Measurements from ENCODE around the gene PCP4L1.

PCP4L1 gene

DNA sequence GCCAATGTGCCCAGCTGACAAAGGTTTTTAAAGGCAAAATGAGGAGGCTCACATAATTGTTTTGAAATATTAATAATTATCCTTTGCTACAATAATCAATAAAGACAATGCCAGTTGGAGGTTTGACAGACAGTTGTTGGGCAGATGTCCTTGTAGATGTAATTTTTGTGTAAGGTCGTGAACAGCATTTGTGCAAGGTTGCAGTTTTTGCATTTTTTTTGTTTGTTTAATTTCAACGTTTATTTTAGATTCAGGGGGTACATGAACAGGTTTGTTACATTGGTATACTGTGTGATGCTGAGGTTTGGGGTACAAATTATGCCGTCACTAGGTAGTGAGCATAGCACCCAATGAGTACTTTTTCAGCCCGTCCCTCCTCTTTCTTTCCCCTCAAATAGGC lies 41.9 kb downstream of the PCP4L1 start:
- Histone ChIP-seq H3K36me3 (ENCODE audit: control insufficient read depth in 1 of 2, insufficient read depth in 2 of 2, low read depth in 1 of 2, low read length in 2 of 2) (no peaks in the 10 kb centered on the region), H3K4ac (ENCODE audit: low read depth in 1 of 2, low read length in 2 of 2) (no peak overlapping the region), H4K91ac (ENCODE audit: low read length) (no peak overlapping the region), H2BK120ac (ENCODE audit: low read depth, low read length) (no peak overlapping the region), H3K4me3 (ENCODE audit: insufficient read depth in 1 of 2, low read depth in 1 of 2, low read length in 2 of 2) (no peak overlapping the region), H2BK5ac (ENCODE audit: low read depth, low read length, poor library complexity, severe bottlenecking) (no peak overlapping the region), H2AK5ac (ENCODE audit: low read length, severe bottlenecking) (no peak overlapping the region), H2AFZ (ENCODE audit: low read depth, low read length) (no peak overlapping the region), H3K4me2 (ENCODE audit: low read length, poor library complexity, severe bottlenecking) (no peak overlapping the region), H3K14ac (ENCODE audit: low read length in 2 of 2) (no peak overlapping the region), H3K27me3 (ENCODE audit: control insufficient read depth in 1 of 2, insufficient read depth in 1 of 2, low read length in 2 of 2) (no peaks in the 10 kb centered on the region), H3K9ac (ENCODE audit: low read length) (no peak overlapping the region), H2BK12ac (ENCODE audit: low read length in 2 of 2) (no peak overlapping the region), H3K9me3 (ENCODE audit: control insufficient read depth, low read length) (no peaks in the 10 kb centered on the region), H3K23ac (ENCODE audit: low read length in 2 of 2) (no peak overlapping the region), H3K79me1 (replicated peaks; ENCODE audit: low read length, poor library complexity, severe bottlenecking) (peaks cover 4% of the 10 kb centered on the region), H2BK15ac (ENCODE audit: low read depth, poor library complexity, severe bottlenecking) (no peak overlapping the region), H3K4me1 (ENCODE audit: control insufficient read depth, insufficient read depth, low read depth, low read length) (peaks cover 4% of the 10 kb centered on the region), H3K27ac (ENCODE audit: low read length, poor library complexity, severe bottlenecking) (no peak overlapping the region), H4K8ac (ENCODE audit: low read length) (no peak overlapping the region), H3K18ac (ENCODE audit: low read depth in 1 of 2, low read length in 2 of 2) (no peak overlapping the region)
- 100% methylated on average over 3 of the region's 4 CpGs for WGBS
- DNase-seq = no peak

- no peak overlapping the region for H2BK5ac ChIP-seq (ENCODE audit: low read depth, low read length, poor library complexity, severe bottlenecking)
- peak overlapping the region; percentile 74 for H2BK15ac ChIP-seq (ENCODE audit: low read depth, poor library complexity, severe bottlenecking)
- H2AK5ac ChIP-seq (ENCODE audit: low read length, severe bottlenecking) = no peak overlapping the region
- no peak overlapping the region for H2AFZ ChIP-seq (ENCODE audit: low read depth, low read length)
- H3K4me2 ChIP-seq (ENCODE audit: low read length, poor library complexity, severe bottlenecking) = peak overlapping the region; percentile 26
- H3K27me3 ChIP-seq (ENCODE audit: control insufficient read depth in 1 of 2, insufficient read depth in 1 of 2, low read length in 2 of 2) = no peaks in the 10 kb centered on the region
- H3K27ac ChIP-seq (ENCODE audit: low read length, poor library complexity, severe bottlenecking) = no peak overlapping the region
- peak overlapping the region; percentile 45 for H2BK120ac ChIP-seq (ENCODE audit: low read depth, low read length)
- H3K9ac ChIP-seq (ENCODE audit: low read length) = peak overlapping the region; percentile 83
- H3K4ac ChIP-seq (ENCODE audit: low read depth in 1 of 2, low read length in 2 of 2) = peak overlapping the region; percentile 24 to 35
- no peak overlapping the region for H3K23ac ChIP-seq (ENCODE audit: low read length in 2 of 2)
- H3K4me3 ChIP-seq (ENCODE audit: insufficient read depth in 1 of 2, low read depth in 1 of 2, low read length in 2 of 2) = peak overlapping the region; percentile 47 to 80
- H3K14ac ChIP-seq (ENCODE audit: low read length in 2 of 2) = no peak overlapping the region
- DNase-seq = no peak
- H3K79me1 ChIP-seq (replicated peaks; ENCODE audit: low read length, poor library complexity, severe bottlenecking) = peaks cover 5% of the 10 kb centered on the region
- peak overlapping the region; percentile 31 to 69 for H3K18ac ChIP-seq (ENCODE audit: low read depth in 1 of 2, low read length in 2 of 2)
- peaks cover 14% of the 10 kb centered on the region for H3K4me1 ChIP-seq (ENCODE audit: control insufficient read depth, insufficient read depth, low read depth, low read length)
- H4K91ac ChIP-seq (ENCODE audit: low read length) = peak overlapping the region; percentile 88
- 32% methylated on average over 15 of the region's 17 CpGs for WGBS
- no peaks in the 10 kb centered on the region for H3K9me3 ChIP-seq (ENCODE audit: control insufficient read depth, low read length)
- H2BK12ac ChIP-seq (ENCODE audit: low read length in 2 of 2) = peak overlapping the region; percentile 8 to 52
- H4K8ac ChIP-seq (ENCODE audit: low read length) = peak overlapping the region; percentile 77
- no peaks in the 10 kb centered on the region for H3K36me3 ChIP-seq (ENCODE audit: control insufficient read depth in 1 of 2, insufficient read depth in 2 of 2, low read depth in 1 of 2, low read length in 2 of 2)
Observed at GRCh38 chr1:161304927-161305866, 46.7 kb downstream of the PCP4L1 start.

DNA sequence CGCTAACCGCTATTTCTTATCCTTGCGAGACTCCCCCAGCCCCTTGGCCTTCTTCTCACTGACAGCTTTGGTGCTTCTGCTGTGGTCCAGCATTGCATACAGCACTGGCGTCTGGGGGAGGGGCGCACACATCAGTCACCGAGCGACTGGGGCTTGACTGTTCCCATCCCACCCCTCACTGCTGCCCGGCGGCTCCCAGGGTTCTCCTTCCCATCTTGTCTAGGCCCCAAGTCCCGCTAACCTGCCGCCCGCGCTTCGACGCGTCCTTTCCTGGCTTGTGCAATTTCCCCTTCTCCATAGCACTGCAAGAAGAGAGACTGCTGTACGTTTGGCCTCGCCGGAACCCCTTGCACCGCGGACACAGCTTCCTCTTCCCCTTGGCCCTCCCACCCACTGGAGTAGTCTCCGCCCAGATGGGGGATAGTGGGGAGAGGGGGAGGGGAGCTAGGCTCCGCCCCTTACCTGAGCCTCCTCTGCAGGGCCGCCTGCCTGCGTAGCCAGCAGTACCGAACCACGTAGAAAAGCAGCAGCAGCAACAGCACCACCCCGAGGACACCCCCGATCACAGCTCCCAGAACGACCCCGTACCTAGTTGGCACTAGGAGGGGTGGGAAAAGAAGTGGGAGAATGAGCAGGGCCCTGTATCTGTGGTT lies 47.4 kb downstream of the PCP4L1 start:
- H2BK120ac ChIP-seq (ENCODE audit: low read depth, low read length) = peak overlapping the region; percentile 45
- peak overlapping the region; percentile 9 to 69 for H3K18ac ChIP-seq (ENCODE audit: low read depth in 1 of 2, low read length in 2 of 2)
- H2BK15ac ChIP-seq (ENCODE audit: low read depth, poor library complexity, severe bottlenecking) = no peak overlapping the region
- H2BK12ac ChIP-seq (ENCODE audit: low read length in 2 of 2) = peak overlapping the region; percentile 35 to 79
- H2AFZ ChIP-seq (ENCODE audit: low read depth, low read length) = peak overlapping the region; percentile 34
- H3K27ac ChIP-seq (ENCODE audit: low read length, poor library complexity, severe bottlenecking) = no peak overlapping the region
- H3K4ac ChIP-seq (ENCODE audit: low read depth in 1 of 2, low read length in 2 of 2) = no peak overlapping the region
- 12% methylated on average over 17 of the region's 31 CpGs for WGBS
- peak overlapping the region; percentile 88 for H4K91ac ChIP-seq (ENCODE audit: low read length)
- H3K4me3 ChIP-seq (ENCODE audit: insufficient read depth in 1 of 2, low read depth in 1 of 2, low read length in 2 of 2) = peak overlapping the region; percentile 47 to 80
- H2AK5ac ChIP-seq (ENCODE audit: low read length, severe bottlenecking) = no peak overlapping the region
- no peak overlapping the region for H3K14ac ChIP-seq (ENCODE audit: low read length in 2 of 2)
- peak overlapping the region; percentile 83 for H3K9ac ChIP-seq (ENCODE audit: low read length)
- no peak overlapping the region for H3K23ac ChIP-seq (ENCODE audit: low read length in 2 of 2)
- peaks cover 14% of the 10 kb centered on the region for H3K4me1 ChIP-seq (ENCODE audit: control insufficient read depth, insufficient read depth, low read depth, low read length)
- peak overlapping the region; percentile 98 for H4K8ac ChIP-seq (ENCODE audit: low read length)
- H3K36me3 ChIP-seq (ENCODE audit: control insufficient read depth in 1 of 2, insufficient read depth in 2 of 2, low read depth in 1 of 2, low read length in 2 of 2) = no peaks in the 10 kb centered on the region
- peak overlapping the region; percentile 26 for H3K4me2 ChIP-seq (ENCODE audit: low read length, poor library complexity, severe bottlenecking)
- H3K79me1 ChIP-seq (replicated peaks; ENCODE audit: low read length, poor library complexity, severe bottlenecking) = peaks cover 5% of the 10 kb centered on the region
- peak; percentile 51 for DNase-seq
- H3K27me3 ChIP-seq (ENCODE audit: control insufficient read depth in 1 of 2, insufficient read depth in 1 of 2, low read length in 2 of 2) = no peaks in the 10 kb centered on the region
- H3K9me3 ChIP-seq (ENCODE audit: control insufficient read depth, low read length) = no peaks in the 10 kb centered on the region
- H2BK5ac ChIP-seq (ENCODE audit: low read depth, low read length, poor library complexity, severe bottlenecking) = no peak overlapping the region

- Histone ChIP-seq H4K8ac (ENCODE audit: low read length) (peak overlapping the region; percentile 20), H3K23ac (ENCODE audit: low read length in 2 of 2) (no peak overlapping the region), H4K91ac (ENCODE audit: low read length) (peak overlapping the region; percentile 48), H2BK120ac (ENCODE audit: low read depth, low read length) (no peak overlapping the region), H3K79me1 (replicated peaks; ENCODE audit: low read length, poor library complexity, severe bottlenecking) (peaks cover 5% of the 10 kb centered on the region), H3K4me1 (ENCODE audit: control insufficient read depth, insufficient read depth, low read depth, low read length) (peaks cover 17% of the 10 kb centered on the region), H3K14ac (ENCODE audit: low read length in 2 of 2) (no peak overlapping the region), H2AK5ac (ENCODE audit: low read length, severe bottlenecking) (no peak overlapping the region), H3K4me2 (ENCODE audit: low read length, poor library complexity, severe bottlenecking) (no peak overlapping the region), H3K27me3 (ENCODE audit: control insufficient read depth in 1 of 2, insufficient read depth in 1 of 2, low read length in 2 of 2) (no peaks in the 10 kb centered on the region), H3K27ac (ENCODE audit: low read length, poor library complexity, severe bottlenecking) (no peak overlapping the region), H3K36me3 (ENCODE audit: control insufficient read depth in 1 of 2, insufficient read depth in 2 of 2, low read depth in 1 of 2, low read length in 2 of 2) (no peaks in the 10 kb centered on the region), H2AFZ (ENCODE audit: low read depth, low read length) (peak overlapping the region; percentile 48), H3K4ac (ENCODE audit: low read depth in 1 of 2, low read length in 2 of 2) (peak overlapping the region; percentile 1 to 71), H2BK15ac (ENCODE audit: low read depth, poor library complexity, severe bottlenecking) (no peak overlapping the region), H2BK5ac (ENCODE audit: low read depth, low read length, poor library complexity, severe bottlenecking) (no peak overlapping the region), H3K4me3 (ENCODE audit: insufficient read depth in 1 of 2, low read depth in 1 of 2, low read length in 2 of 2) (peak overlapping the region in 1 of 2 experiments; percentile 20), H2BK12ac (ENCODE audit: low read length in 2 of 2) (peak overlapping the region; percentile 6 to 79), H3K18ac (ENCODE audit: low read depth in 1 of 2, low read length in 2 of 2) (peak overlapping the region in 1 of 2 experiments; percentile 52), H3K9me3 (ENCODE audit: control insufficient read depth, low read length) (no peaks in the 10 kb centered on the region), H3K9ac (ENCODE audit: low read length) (no peak overlapping the region)
- WGBS = 86% methylated on average over 7 of the region's 7 CpGs
- DNase-seq = peak; percentile 83
Observed at GRCh38 chr1:161307230-161307768, 48.8 kb downstream of the PCP4L1 start.

Measured in mesenchymal stem cell (in vitro differentiated cells and primary cell).